ENCODE data around the gene OR2AT4.

DNA sequence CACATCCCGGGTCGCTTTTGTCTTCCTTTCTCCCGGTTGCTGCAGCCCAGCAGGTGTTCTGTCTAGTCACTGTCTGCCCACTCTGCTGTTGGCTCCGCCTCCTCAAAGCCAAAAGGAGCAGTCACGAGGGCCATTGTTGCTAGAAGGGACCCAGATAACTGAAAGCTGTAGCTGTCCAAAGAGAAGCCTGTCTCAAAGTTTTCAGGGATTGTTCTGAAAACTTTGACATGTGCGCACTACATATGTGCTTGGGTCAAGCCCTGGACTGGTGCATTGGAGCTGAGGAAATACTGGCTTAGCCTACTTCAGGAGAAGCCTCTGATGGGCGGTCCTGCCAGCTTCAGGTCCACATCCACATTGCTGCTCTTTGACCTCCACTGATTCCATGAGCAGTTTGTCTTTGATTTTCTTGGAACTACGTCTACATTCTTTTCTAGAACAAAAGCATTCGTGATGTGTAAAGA lies 8.8 kb upstream of the OR2AT4 start:
- TF ChIP-seq POLR2A (IDR thresholded peaks at IDR 0.05; ENCODE audit: extremely low read depth, insufficient read length) (no peak), CTCF (IDR thresholded peaks at IDR 0.05; ENCODE audit: low read depth, low read length) (no peak), MYC (IDR thresholded peaks at IDR 0.05; ENCODE audit: low read depth, low read length) (no peak)
- TF ChIP-seq, protein P1, sequence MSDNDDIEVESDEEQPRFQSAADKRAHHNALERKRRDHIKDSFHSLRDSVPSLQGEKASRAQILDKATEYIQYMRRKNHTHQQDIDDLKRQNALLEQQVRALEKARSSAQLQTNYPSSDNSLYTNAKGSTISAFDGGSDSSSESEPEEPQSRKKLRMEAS (IDR thresholded peaks at IDR 0.05; ENCODE audit: low read depth, low read length): no peak

Measured in NB4 (cell line).